ENCODE results near the gene CASS4. TPM values are rescaled to one million over a fixed set of nuclear protein-coding genes. Genes with fewer than 3 reads are reported as not detected.
A peak's percentile ranks its signal among the peaks of the same experiment; 100 is the strongest.

CASS4 gene
- total and polyA plus RNA-seq, 9 of the 15 experiments (the other 6 are each of a cell fraction or from before 2014, with no cell fraction given) = 8.1 to 53.8 (median 26.7) TPM

GRCh38 chr20:56409956-56410355, 2.1 kb upstream of the CASS4 start:
- Histone ChIP-seq H3K4me3 (no peak overlapping the region), H4K20me1 (replicated peaks; ENCODE audit: control insufficient read depth, insufficient read depth, low read length) (no peaks in the 10 kb centered on the region), H3K4me1 (replicated peaks in 1 of 2; ENCODE audit: control insufficient read depth in 2 of 2, insufficient read depth in 2 of 2, low read length in 2 of 2) (peaks cover 9 to 37% of the 10 kb centered on the region in 2 experiments), H3K4me2 (ENCODE audit: insufficient read depth, low read length) (no peak overlapping the region), H3K36me3 (ENCODE audit: control insufficient read depth, insufficient read depth, low read length) (peaks cover 48% of the 10 kb centered on the region), H3K27me3 (ENCODE audit: control insufficient read depth in 2 of 2, insufficient read depth in 2 of 2, low read length in 2 of 2) (no peaks in the 10 kb centered on the region), H3K9ac (ENCODE audit: insufficient read depth in 1 of 2, low read depth in 2 of 2, low read length in 2 of 2) (no peak overlapping the region), H3K79me2 (ENCODE audit: control insufficient read depth, insufficient read depth, low read length) (peaks cover 66% of the 10 kb centered on the region), H2AFZ (ENCODE audit: low read depth, low read length) (no peak overlapping the region), H3K9me3 (replicated peaks; ENCODE audit: control insufficient read depth, insufficient read depth, low read depth, low read length) (no peaks in the 10 kb centered on the region), H3K27ac (ENCODE audit: extremely low read depth, low read depth, low read length) (peak overlapping the region; percentile 50; the same call in 1 of the 3 replicates), H3K9me1 (ENCODE audit: control insufficient read depth, insufficient read depth, low read length) (no peaks in the 10 kb centered on the region)
- TF ChIP-seq ZNF408 (CRISPR knock-in tag; IDR thresholded peaks at IDR 0.05; ENCODE audit: low read depth) (no peak), NEUROD1 (IDR thresholded peaks at IDR 0.05; ENCODE audit: borderline replicate concordance, low read depth, low read length, partially characterized antibody) (no peak), CBX2 (IDR thresholded peaks at IDR 0.05; ENCODE audit: insufficient read depth, low read length, poor library complexity, severe bottlenecking) (no peak)
- TF ChIP-seq, protein P1, sequence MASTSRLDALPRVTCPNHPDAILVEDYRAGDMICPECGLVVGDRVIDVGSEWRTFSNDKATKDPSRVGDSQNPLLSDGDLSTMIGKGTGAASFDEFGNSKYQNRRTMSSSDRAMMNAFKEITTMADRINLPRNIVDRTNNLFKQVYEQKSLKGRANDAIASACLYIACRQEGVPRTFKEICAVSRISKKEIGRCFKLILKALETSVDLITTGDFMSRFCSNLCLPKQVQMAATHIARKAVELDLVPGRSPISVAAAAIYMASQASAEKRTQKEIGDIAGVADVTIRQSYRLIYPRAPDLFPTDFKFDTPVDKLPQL (IDR thresholded peaks at IDR 0.05; ENCODE audit: extremely low read depth, insufficient read length) = no peak
- DNase-seq (ENCODE audit: extremely low read depth in 1 of 4, low spot score in 3 of 4) (no peak), FAIRE-seq (no peak), ATAC-seq (no peak)
- ChIA-PET CTCF (ENCODE audit: low intra/inter-chr PET ratio) (no interaction called here), POLR2A (interaction anchor here (0.8 to 2.0 kb wide), 4 partner anchors 8 to 47 kb away, joined by 3 to 6 read pairs (median 4); partner anchors contain the start of genes AURKA and CSTF1)
- no TSS peak for BruUV-seq (replicated peaks)
- in situ Hi-C loops (cut with MboI) = no loop called here
- 90% methylated on average over 1 of the region's 1 CpG for WGBS (ENCODE audit: insufficient coverage, low coverage, missing lambda C conversion rate)
- intact Hi-C loops (cut with micrococcal nuclease) = loop anchor here (5.0 kb wide), 1 partner anchor 57 kb away; the partner anchor contains the start of gene RTF2
